Measurements from ENCODE around the gene SNX30.
A peak's percentile ranks its signal among the peaks of the same experiment; 100 is the strongest.

The SNX30 gene

DNA sequence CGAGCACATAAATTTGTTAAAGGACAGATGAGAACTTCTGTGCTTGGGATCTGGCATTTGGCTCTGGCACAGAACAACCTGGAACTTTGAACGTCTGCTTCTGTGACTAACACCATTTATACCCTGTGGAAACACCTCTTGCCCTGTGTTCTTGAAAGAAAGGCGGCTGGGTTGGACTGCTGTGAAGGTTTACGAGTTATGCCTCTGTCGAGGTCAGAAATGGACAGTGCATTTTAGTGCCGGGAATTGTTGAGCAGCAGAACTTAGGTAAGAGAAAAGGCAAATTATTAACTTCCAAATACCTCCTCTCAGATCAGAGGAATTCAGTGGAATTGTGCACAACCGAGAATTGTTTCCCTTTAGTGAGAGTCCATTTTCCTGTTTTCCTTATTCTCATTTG lies 18.6 kb upstream of the SNX30 start:
- TF ChIP-seq, protein P1, sequence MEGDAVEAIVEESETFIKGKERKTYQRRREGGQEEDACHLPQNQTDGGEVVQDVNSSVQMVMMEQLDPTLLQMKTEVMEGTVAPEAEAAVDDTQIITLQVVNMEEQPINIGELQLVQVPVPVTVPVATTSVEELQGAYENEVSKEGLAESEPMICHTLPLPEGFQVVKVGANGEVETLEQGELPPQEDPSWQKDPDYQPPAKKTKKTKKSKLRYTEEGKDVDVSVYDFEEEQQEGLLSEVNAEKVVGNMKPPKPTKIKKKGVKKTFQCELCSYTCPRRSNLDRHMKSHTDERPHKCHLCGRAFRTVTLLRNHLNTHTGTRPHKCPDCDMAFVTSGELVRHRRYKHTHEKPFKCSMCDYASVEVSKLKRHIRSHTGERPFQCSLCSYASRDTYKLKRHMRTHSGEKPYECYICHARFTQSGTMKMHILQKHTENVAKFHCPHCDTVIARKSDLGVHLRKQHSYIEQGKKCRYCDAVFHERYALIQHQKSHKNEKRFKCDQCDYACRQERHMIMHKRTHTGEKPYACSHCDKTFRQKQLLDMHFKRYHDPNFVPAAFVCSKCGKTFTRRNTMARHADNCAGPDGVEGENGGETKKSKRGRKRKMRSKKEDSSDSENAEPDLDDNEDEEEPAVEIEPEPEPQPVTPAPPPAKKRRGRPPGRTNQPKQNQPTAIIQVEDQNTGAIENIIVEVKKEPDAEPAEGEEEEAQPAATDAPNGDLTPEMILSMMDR (IDR thresholded peaks at IDR 0.05; ENCODE audit: insufficient read depth, low read depth, low read length, missing control alignments) = no peak
- DNase-seq (ENCODE audit: low read depth) = no peak
- H3K4me3 ChIP-seq (ENCODE audit: low read depth, low read length) = no peak overlapping the region

DNA sequence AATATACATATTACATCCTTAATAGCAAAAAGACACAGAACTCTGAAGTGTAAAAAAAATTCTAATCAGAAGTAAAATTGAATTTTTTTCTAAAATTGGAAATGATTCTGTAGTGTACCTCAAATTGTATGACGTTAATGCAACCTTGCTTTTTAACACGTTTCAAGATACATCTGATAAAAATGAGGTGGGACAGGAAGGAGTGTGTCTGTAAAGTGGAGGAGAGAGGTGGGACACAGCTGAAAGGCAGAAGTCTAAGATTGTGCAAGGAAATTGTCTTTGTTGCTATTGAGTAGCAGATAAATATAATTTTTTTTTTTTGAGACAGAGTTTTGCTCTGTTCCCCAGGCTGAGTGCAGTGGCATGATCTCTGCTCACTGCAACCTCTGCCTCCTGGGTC lies 15.7 kb upstream of the SNX30 start:
- TF ChIP-seq, protein P1 (IDR thresholded peaks at IDR 0.05; ENCODE audit: insufficient read depth, low read depth, low read length, missing control alignments) = no peak
- no peak overlapping the region for H3K4me3 ChIP-seq (ENCODE audit: low read depth, low read length)
- DNase-seq (ENCODE audit: low read depth) = no peak

DNA sequence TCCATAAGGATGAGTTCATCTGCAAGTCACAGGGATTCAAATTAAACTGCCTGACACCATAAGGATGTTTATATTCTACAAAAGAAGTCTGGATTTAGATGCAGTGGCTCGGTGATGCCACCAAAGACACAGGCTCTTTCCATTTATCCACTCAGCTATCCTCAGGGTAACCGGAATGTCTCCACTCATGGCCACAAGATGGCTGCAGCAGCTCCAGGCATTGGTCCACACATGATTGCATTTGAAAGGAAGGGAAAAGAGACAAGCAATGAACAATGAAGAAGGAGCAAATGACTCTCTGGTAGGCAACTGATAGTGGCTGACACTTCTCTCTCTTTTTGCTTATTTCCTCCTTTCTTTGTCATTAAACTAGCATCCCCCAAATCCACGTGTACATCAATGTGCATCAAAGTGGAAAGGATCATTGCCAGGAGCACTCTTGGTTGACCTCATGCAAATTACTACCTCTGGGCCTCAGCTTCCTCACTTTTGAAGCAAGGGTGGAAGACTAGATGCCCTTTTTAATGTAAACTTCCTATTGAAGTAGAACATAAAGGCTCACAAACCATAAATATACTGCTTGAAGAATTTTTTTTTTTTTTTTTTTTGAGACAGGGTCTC lies 7.2 kb upstream of the SNX30 start:
- TF ChIP-seq, protein P1 (IDR thresholded peaks at IDR 0.05; ENCODE audit: insufficient read depth, low read depth, low read length, missing control alignments) = no peak
- DNase-seq (ENCODE audit: low read depth) = peak; percentile 21
- H3K4me3 ChIP-seq (ENCODE audit: low read depth, low read length) = no peak overlapping the region

DNA sequence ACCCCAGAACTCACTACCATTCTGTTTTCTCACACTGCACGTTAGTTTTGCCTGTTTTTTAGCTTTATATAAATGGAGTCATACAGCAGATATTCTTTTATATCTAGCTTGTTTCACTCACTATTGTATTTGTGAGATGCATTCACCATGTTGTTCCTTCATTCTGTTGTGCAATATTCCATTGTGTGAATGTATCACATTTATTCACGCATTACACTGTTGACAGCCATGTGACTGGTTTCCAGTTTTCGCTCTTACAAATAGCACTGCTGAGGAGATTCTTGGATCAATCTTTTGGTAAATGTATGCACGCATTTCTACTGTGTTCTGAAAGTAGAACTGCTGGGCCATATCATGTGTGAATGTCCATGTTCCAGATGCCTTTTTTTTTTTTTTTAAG lies 6.4 kb upstream of the SNX30 start:
- H3K4me3 ChIP-seq (ENCODE audit: low read depth, low read length) = no peak overlapping the region
- DNase-seq (ENCODE audit: low read depth) = no peak
- TF ChIP-seq, protein P1 (IDR thresholded peaks at IDR 0.05; ENCODE audit: insufficient read depth, low read depth, low read length, missing control alignments) = no peak

DNA sequence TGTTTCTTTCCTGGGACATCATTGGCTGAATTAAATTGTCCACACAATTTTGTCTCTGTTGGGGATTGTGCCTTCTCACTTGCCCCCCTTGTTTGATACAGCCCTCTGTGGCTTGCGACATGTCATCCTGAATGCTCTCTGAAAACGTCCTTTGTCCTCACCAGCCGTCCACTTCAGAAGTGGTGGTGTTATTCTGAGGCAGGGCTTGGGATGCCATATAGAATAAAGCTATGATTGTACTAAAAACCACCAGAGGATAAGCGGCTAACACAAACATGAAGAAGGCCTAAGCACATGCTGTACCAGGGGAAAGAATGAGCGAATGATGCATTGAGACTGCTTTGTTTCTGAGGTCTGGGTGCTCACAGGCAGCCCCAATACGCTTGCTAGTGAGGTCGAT lies 3.5 kb upstream of the SNX30 start:
- TF ChIP-seq, protein P1 (IDR thresholded peaks at IDR 0.05; ENCODE audit: insufficient read depth, low read depth, low read length, missing control alignments) = no peak
- DNase-seq (ENCODE audit: low read depth) = no peak
- no peak overlapping the region for H3K4me3 ChIP-seq (ENCODE audit: low read depth, low read length)

DNA sequence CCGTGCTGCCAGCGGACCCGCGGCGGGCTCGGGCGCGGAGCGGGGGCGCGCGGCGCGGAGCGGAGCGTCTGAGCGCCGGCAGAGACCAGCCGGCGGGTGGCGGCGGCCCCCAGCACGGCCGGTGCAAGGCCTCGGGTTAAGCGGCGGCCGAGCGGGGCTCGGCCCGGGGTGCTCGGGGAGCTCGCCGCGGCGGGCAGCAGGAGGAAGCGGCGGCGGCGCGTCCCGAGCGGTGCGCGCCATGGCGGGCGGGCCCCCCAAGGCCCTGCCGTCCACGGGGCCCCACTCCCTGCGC lies 150 bp downstream of the SNX30 start:
- no peak for DNase-seq (ENCODE audit: low read depth)
- TF ChIP-seq, protein P1 (IDR thresholded peaks at IDR 0.05; ENCODE audit: insufficient read depth, low read depth, low read length, missing control alignments) = no peak
- H3K4me3 ChIP-seq (ENCODE audit: low read depth, low read length) = peak overlapping the region; percentile 77

DNA sequence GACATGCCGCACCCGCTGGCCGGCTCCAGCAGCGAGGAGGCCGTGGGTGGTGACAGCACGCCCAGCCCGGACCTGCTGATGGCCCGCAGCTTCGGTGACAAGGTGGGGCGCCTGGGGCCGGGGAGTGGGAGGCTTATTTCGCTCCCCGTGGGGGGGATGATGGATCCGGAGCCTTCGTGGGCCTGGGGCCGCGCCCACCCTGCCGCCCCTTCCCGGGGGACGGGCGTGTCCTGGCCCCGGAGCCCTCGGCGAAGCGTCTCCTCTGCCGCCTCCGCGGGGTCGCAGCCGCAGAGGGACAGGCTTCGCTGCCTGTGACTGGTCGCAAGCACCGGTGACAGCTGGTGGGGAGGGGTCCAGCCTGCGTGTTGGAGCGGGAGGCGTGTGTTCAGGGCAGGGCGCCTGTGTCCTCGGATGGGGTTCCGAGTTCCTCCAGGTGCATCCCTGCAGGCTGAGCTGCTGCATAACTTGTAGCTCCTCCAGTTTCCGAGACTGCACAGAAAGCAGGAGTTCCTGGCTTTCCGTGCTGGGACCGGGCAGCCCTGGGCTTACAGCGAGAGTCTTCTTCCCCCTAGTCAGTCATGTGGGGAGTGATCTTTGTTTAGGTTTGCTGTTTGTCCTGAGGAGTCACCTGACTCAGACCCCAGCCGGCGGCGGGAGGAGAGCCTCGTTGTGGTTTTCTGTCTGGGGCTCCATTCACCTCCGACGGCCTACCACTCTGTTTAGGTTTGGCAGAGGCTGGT lies 666 bp downstream of the SNX30 start:
- TF ChIP-seq, protein P1 (IDR thresholded peaks at IDR 0.05; ENCODE audit: insufficient read depth, low read depth, low read length, missing control alignments) = no peak
- peak; percentile 68 for DNase-seq (ENCODE audit: low read depth)
- peak overlapping the region; percentile 77 for H3K4me3 ChIP-seq (ENCODE audit: low read depth, low read length)

Measured in GM12865 (cell line).